Tibial nerve (tissue), 4 donors: Measurements from ENCODE around the gene CNTNAP5. TPM values are rescaled to one million over a fixed set of nuclear protein-coding genes. Genes with fewer than 3 reads are reported as not detected.

ENCODE experiments used
- DNase-seq, 2 donors: peaks; one replicate each; pipeline ENCODE4 v3.0.0-alpha.2; 2019; ENCODE audit warnings: low spot score in 2 of 2
- H3K27ac ChIP-seq, 4 donors: fragments of 200-600 bp; sonication (generic) in 3 of 4; one replicate each; pipeline ENCODE4 v1.5.1; 2017 to 2019; ENCODE audit warnings: mild to moderate bottlenecking in 1 of 4
- H3K27me3 ChIP-seq, 2 donors: fragments of 200-600 bp; sonication (generic) in 1 of 2; one replicate each; pipeline versions ENCODE4 v1.5.1 to v1.6.0; 2017 to 2019
- H3K36me3 ChIP-seq, 3 donors: fragments of 200-600 bp; sonication (generic); one replicate each; pipeline ENCODE4 v1.5.1; 2018 to 2019
- H3K4me1 ChIP-seq, 4 donors: fragments of 200-600 bp; sonication (generic) in 3 of 4; one replicate each; pipeline ENCODE4 v1.5.1; 2017 to 2019
- H3K4me3 ChIP-seq, 4 donors: fragments of 200-600 bp; sonication (generic) in 3 of 4; one replicate each; pipeline ENCODE4 v1.5.1; 2017 to 2019; ENCODE audit warnings: mild to moderate bottlenecking in 1 of 4, moderate library complexity in 1 of 4
- H3K9me3 ChIP-seq, 4 donors: fragments of 200-600 bp; sonication (generic) in 3 of 4; one replicate each; pipeline ENCODE4 v1.5.1; 2017 to 2019
- CTCF ChIP-seq, 5 experiments: fragments of 200-600 bp in 3 of 5; fragments of 450-650 bp in 2 of 5; sonication (generic) in 3 of 5; IDR thresholded peaks; one replicate each; pipeline ENCODE4 v1.5.1; 2016 to 2019; ENCODE audit warnings: antibody characterized with exemption in 5 of 5, mild to moderate bottlenecking in 3 of 5, moderate library complexity in 2 of 5
- EP300 ChIP-seq, 2 donors: sonication (generic); formaldehyde crosslinking; IDR thresholded peaks; one replicate each; pipeline ENCODE4 v1.6.1; 2017; ENCODE audit warnings: antibody characterized with exemption in 2 of 2, mild to moderate bottlenecking in 1 of 2
- POLR2A ChIP-seq, 2 donors: fragments of 450-650 bp; IDR thresholded peaks; one replicate each; pipeline ENCODE4 v1.6.1; 2017; ENCODE audit warnings: antibody characterized with exemption in 2 of 2, mild to moderate bottlenecking in 2 of 2, moderate library complexity in 2 of 2
- WGBS, 2 donors: methylation state at CpG; one replicate each; pipeline ENCODE4 v1.1.5; 2018; 5-methylcytosine and 5-hydroxymethylcytosine counted together
- total RNA-seq, 4 donors: library from RNA; depleted of rRNA; stranded (reverse); fragments of >200 nt; gene quantifications; one replicate each; pipeline ENCODE4 v1.1.0, GENCODE V29; 2016

Gene CNTNAP5
- total RNA-seq, 4 donors from 2014 or later, result under 0.01 to 0.22 TPM; not detected in 2

- H3K9me3 ChIP-seq, result peaks cover 0 to 13% (median 0%) of the 10 kb centered on the region in 4 donors
- H3K4me1 ChIP-seq, result no peaks in the 10 kb centered on the region
- H3K4me3 ChIP-seq, result no peak overlapping the region
- TF ChIP-seq POLR2A (IDR thresholded peaks at IDR 0.05) (no peak), EP300 (IDR thresholded peaks at IDR 0.05) (no peak), CTCF (IDR thresholded peaks at IDR 0.05) (no peak)
- H3K36me3 ChIP-seq, result no peaks in the 10 kb centered on the region
- no peak for DNase-seq
- H3K27ac ChIP-seq, result no peak overlapping the region
- 77 to 80% methylated on average over 5 of the region's 5 CpGs for WGBS, 2 donors
- no peaks in the 10 kb centered on the region for H3K27me3 ChIP-seq
Measured at GRCh38 chr2:124121106-124121505, 96.0 kb downstream of the CNTNAP5 start.

GRCh38 chr2:124121760-124122275 is 96.7 kb downstream of the CNTNAP5 start:
- no peaks in the 10 kb centered on the region for H3K4me1 ChIP-seq
- peaks cover 0 to 13% (median 0%) of the 10 kb centered on the region in 4 donors for H3K9me3 ChIP-seq
- H3K36me3 ChIP-seq, result no peaks in the 10 kb centered on the region
- DNase-seq, result no peak
- no peak for TF ChIP-seq EP300 (IDR thresholded peaks at IDR 0.05)
- TF ChIP-seq CTCF (IDR thresholded peaks at IDR 0.05), result no peak
- no peak for TF ChIP-seq POLR2A (IDR thresholded peaks at IDR 0.05)
- WGBS, 2 donors, result 81 to 89% methylated on average over 3 of the region's 3 CpGs
- no peak overlapping the region for H3K27ac ChIP-seq
- H3K4me3 ChIP-seq, result no peak overlapping the region
- no peaks in the 10 kb centered on the region for H3K27me3 ChIP-seq

GRCh38 chr2:124122340-124122739 is 97.3 kb downstream of the CNTNAP5 start:
- no peak overlapping the region for H3K27ac ChIP-seq
- no peak overlapping the region for H3K4me3 ChIP-seq
- no peaks in the 10 kb centered on the region for H3K36me3 ChIP-seq
- DNase-seq, result no peak
- no peak for TF ChIP-seq POLR2A (IDR thresholded peaks at IDR 0.05)
- TF ChIP-seq EP300 (IDR thresholded peaks at IDR 0.05), result no peak
- TF ChIP-seq CTCF (IDR thresholded peaks at IDR 0.05), result no peak
- no peaks in the 10 kb centered on the region for H3K27me3 ChIP-seq
- H3K4me1 ChIP-seq, result no peaks in the 10 kb centered on the region
- H3K9me3 ChIP-seq, result peaks cover 0 to 15% (median 0%) of the 10 kb centered on the region in 4 donors
- 67 to 79% methylated on average over 1 of the region's 1 CpG for WGBS, 2 donors

- H3K27ac ChIP-seq, result no peak overlapping the region
- no peaks in the 10 kb centered on the region for H3K27me3 ChIP-seq
- H3K4me3 ChIP-seq, result no peak overlapping the region
- no peaks in the 10 kb centered on the region for H3K4me1 ChIP-seq
- no peaks in the 10 kb centered on the region for H3K36me3 ChIP-seq
- no peak for DNase-seq
- 45 to 51% methylated on average over 5 of the region's 5 CpGs for WGBS, 2 donors
- peaks cover 0 to 6% (median 0%) of the 10 kb centered on the region in 4 donors for H3K9me3 ChIP-seq
- TF ChIP-seq CTCF (IDR thresholded peaks at IDR 0.05) (no peak), POLR2A (IDR thresholded peaks at IDR 0.05) (no peak), EP300 (IDR thresholded peaks at IDR 0.05) (no peak)
Measured at GRCh38 chr2:124131276-124131675, 106.2 kb downstream of the CNTNAP5 start.

GRCh38 chr2:124136110-124136509 is 111.0 kb downstream of the CNTNAP5 start:
- Histone ChIP-seq H3K4me1 (no peaks in the 10 kb centered on the region), H3K27me3 (no peaks in the 10 kb centered on the region), H3K36me3 (no peaks in the 10 kb centered on the region), H3K9me3 (no peaks in the 10 kb centered on the region), H3K4me3 (no peak overlapping the region), H3K27ac (no peak overlapping the region)
- no peak for TF ChIP-seq POLR2A (IDR thresholded peaks at IDR 0.05)
- no peak for TF ChIP-seq CTCF (IDR thresholded peaks at IDR 0.05)
- TF ChIP-seq EP300 (IDR thresholded peaks at IDR 0.05), result no peak
- WGBS, 2 donors, result 88 to 98% methylated on average over 1 of the region's 1 CpG
- DNase-seq, result no peak
